Breast epithelium (tissue), 4 donors: ENCODE data around the gene KIF6. TPM values are rescaled to one million over a fixed set of nuclear protein-coding genes. Genes with fewer than 3 reads are reported as not detected.

Source experiments
- DNase-seq, 2 donors: peaks; one replicate each; pipeline ENCODE4 v3.0.0-alpha.2; 2019; ENCODE audit warnings: low spot score in 2 of 2
- H3K27ac ChIP-seq, 2 donors: fragments of 200-600 bp; sonication (generic) in 1 of 2; one replicate each; pipeline ENCODE4 v1.5.1; 2016 to 2019; ENCODE audit warnings: mild to moderate bottlenecking in 1 of 2
- H3K27me3 ChIP-seq, 2 donors: fragments of 200-600 bp; sonication (generic) in 1 of 2; one replicate each; pipeline versions ENCODE4 v1.5.1 to v1.6.0; 2017 to 2019; ENCODE audit warnings: control low read depth in 1 of 2, mild to moderate bottlenecking in 1 of 2
- H3K36me3 ChIP-seq: fragments of 200-600 bp; one replicate; pipeline ENCODE4 v1.5.1; 2019
- H3K4me1 ChIP-seq, 2 donors: fragments of 200-600 bp; sonication (generic); one replicate each; pipeline ENCODE4 v1.5.1; 2016 to 2019; ENCODE audit warnings: control low read depth in 1 of 2
- H3K4me3 ChIP-seq, 3 donors: fragments of 200-600 bp; sonication (generic); 1 replicate in 2 of 3; 2 replicates in 1 of 3; pipeline ENCODE4 v1.5.1; 2016 to 2019; ENCODE audit warnings: mild to moderate bottlenecking in 3 of 3, moderate library complexity in 2 of 3
- H3K9me3 ChIP-seq, 2 donors: fragments of 200-600 bp; sonication (generic) in 1 of 2; one replicate each; pipeline ENCODE4 v1.5.1; 2016 to 2019; ENCODE audit warnings: control low read depth in 1 of 2
- POLR2A ChIP-seq: fragments of 450-650 bp; IDR thresholded peaks from one replicate; pipeline ENCODE4 v1.6.1; 2016; ENCODE audit warnings: antibody characterized with exemption, mild to moderate bottlenecking, moderate library complexity
- POLR2AphosphoS5 ChIP-seq, 3 donors: sonication (generic); formaldehyde crosslinking; IDR thresholded peaks; one replicate each; pipeline ENCODE4 v1.6.1; 2017; ENCODE audit warnings: antibody characterized with exemption in 3 of 3
- intact Hi-C: fragments of 100-400 bp; cut with DNase I; formaldehyde crosslinking; loops from one replicate; pipeline ENCODE4 v1.15.1; 2023; ENCODE audit warnings: low total_unique reads
- total RNA-seq, 3 donors: library from RNA; depleted of rRNA; stranded (reverse); fragments of >200 nt; gene quantifications; one replicate each; pipeline ENCODE4 v1.1.0, GENCODE V29; 2016
- TF ChIP-seq, protein P1 (sequence below), 3 donors: fragments of 450-650 bp; IDR thresholded peaks; one replicate each; pipeline ENCODE4 v1.5.1; 2016 to 2017; ENCODE audit warnings: antibody characterized with exemption in 3 of 3, mild to moderate bottlenecking in 3 of 3, moderate library complexity in 3 of 3

Gene KIF6
- total RNA-seq, 3 donors from 2014 or later = under 0.01 to 0.80 (median 0.15) TPM

GRCh38 chr6:39520916-39521315 lies 204.3 kb downstream of the KIF6 start:
- Histone ChIP-seq H3K4me1 (no peaks in the 10 kb centered on the region), H3K4me3 (no peak overlapping the region), H3K27ac (no peak overlapping the region), H3K27me3 (no peaks in the 10 kb centered on the region), H3K36me3 (no peaks in the 10 kb centered on the region), H3K9me3 (no peaks in the 10 kb centered on the region)
- TF ChIP-seq, protein P1, sequence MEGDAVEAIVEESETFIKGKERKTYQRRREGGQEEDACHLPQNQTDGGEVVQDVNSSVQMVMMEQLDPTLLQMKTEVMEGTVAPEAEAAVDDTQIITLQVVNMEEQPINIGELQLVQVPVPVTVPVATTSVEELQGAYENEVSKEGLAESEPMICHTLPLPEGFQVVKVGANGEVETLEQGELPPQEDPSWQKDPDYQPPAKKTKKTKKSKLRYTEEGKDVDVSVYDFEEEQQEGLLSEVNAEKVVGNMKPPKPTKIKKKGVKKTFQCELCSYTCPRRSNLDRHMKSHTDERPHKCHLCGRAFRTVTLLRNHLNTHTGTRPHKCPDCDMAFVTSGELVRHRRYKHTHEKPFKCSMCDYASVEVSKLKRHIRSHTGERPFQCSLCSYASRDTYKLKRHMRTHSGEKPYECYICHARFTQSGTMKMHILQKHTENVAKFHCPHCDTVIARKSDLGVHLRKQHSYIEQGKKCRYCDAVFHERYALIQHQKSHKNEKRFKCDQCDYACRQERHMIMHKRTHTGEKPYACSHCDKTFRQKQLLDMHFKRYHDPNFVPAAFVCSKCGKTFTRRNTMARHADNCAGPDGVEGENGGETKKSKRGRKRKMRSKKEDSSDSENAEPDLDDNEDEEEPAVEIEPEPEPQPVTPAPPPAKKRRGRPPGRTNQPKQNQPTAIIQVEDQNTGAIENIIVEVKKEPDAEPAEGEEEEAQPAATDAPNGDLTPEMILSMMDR (IDR thresholded peaks at IDR 0.05) = no peak
- TF ChIP-seq POLR2A = no peak
- no peak for TF ChIP-seq POLR2AphosphoS5 (IDR thresholded peaks at IDR 0.05)
- no peak for DNase-seq
- intact Hi-C loops = no loop called here

DNA sequence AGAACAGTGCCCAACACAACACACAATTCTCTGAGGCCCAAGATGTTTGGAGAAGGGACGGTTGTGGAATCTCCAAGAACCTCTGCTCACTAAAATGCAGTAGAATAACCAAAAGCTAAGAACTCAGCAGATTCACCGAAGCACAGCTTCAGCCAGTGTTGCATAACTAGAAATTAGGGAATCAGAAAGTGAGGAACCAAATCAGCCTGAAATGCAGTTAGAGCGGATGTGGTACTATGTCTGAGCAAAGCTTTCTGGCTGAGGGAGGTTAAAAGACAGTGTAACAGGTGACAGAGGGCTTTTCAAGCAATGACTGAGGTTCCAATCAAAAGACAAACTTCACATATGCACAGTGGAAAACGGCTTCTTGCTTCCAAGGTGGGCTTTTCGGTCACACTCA lies 204.8 kb downstream of the KIF6 start:
- Histone ChIP-seq H3K27ac (no peak overlapping the region), H3K4me3 (no peak overlapping the region), H3K36me3 (no peaks in the 10 kb centered on the region), H3K27me3 (no peaks in the 10 kb centered on the region), H3K9me3 (no peaks in the 10 kb centered on the region), H3K4me1 (no peaks in the 10 kb centered on the region)
- TF ChIP-seq, protein P1 (IDR thresholded peaks at IDR 0.05) = no peak
- TF ChIP-seq POLR2A (no peak), POLR2AphosphoS5 (IDR thresholded peaks at IDR 0.05) (no peak)
- no peak for DNase-seq
- intact Hi-C loops = no loop called here

- no peaks in the 10 kb centered on the region for H3K4me1 ChIP-seq
Observed at GRCh38 chr6:39518221-39518620, 207.0 kb downstream of the KIF6 start.

GRCh38 chr6:39517756-39518155 lies 207.5 kb downstream of the KIF6 start:
- Histone ChIP-seq H3K4me3 (no peak overlapping the region), H3K27me3 (no peaks in the 10 kb centered on the region), H3K36me3 (no peaks in the 10 kb centered on the region), H3K27ac (no peak overlapping the region), H3K4me1 (no peaks in the 10 kb centered on the region), H3K9me3 (no peaks in the 10 kb centered on the region)
- DNase-seq = no peak
- intact Hi-C loops = no loop called here
- no peak for TF ChIP-seq POLR2AphosphoS5 (IDR thresholded peaks at IDR 0.05)
- TF ChIP-seq, protein P1 (IDR thresholded peaks at IDR 0.05) = no peak
- TF ChIP-seq POLR2A = no peak

More at GRCh38 chr6:39518221-39518620, 207.0 kb downstream of the KIF6 start:
- H3K27ac ChIP-seq = no peak overlapping the region
- intact Hi-C loops = no loop called here
- no peaks in the 10 kb centered on the region for H3K36me3 ChIP-seq
- TF ChIP-seq POLR2AphosphoS5 (IDR thresholded peaks at IDR 0.05) = no peak
- no peak for TF ChIP-seq POLR2A
- TF ChIP-seq, protein P1 (IDR thresholded peaks at IDR 0.05) = no peak
- H3K27me3 ChIP-seq = no peaks in the 10 kb centered on the region
- no peak for DNase-seq
- H3K4me3 ChIP-seq = no peak overlapping the region
- no peaks in the 10 kb centered on the region for H3K9me3 ChIP-seq

GRCh38 chr6:39516471-39516870 lies 208.7 kb downstream of the KIF6 start:
- Histone ChIP-seq H3K4me1 (no peaks in the 10 kb centered on the region), H3K36me3 (no peaks in the 10 kb centered on the region), H3K27ac (no peak overlapping the region), H3K4me3 (no peak overlapping the region), H3K27me3 (no peaks in the 10 kb centered on the region), H3K9me3 (no peaks in the 10 kb centered on the region)
- intact Hi-C loops = no loop called here
- TF ChIP-seq POLR2AphosphoS5 (IDR thresholded peaks at IDR 0.05) (no peak), POLR2A (no peak)
- TF ChIP-seq, protein P1 (IDR thresholded peaks at IDR 0.05) = no peak
- DNase-seq = no peak
